Right lung (tissue), 5 donors: ENCODE measurements around the gene CLIC4. TPM values are rescaled to one million over a fixed set of nuclear protein-coding genes. Genes with fewer than 3 reads are reported as not detected.

Experiments
- polyA plus RNA-seq, 5 donors: library from polyadenylated mRNA; unstranded; fragments of 120-200 nt; gene quantifications; one replicate each; pipeline versions ENCODE4 v1.2.1 to v1.2.3, GENCODE V29; 2013; ENCODE audit warnings: inconsistent platforms in 1 of 5, low replicate concordance in 1 of 5; ENCODE audit not compliant: insufficient read length in 5 of 5, insufficient read depth in 1 of 5

The CLIC4 gene
- polyA plus RNA-seq, 5 donors: 196 to 288 (median 236) TPM

Other genes starting within 250 kb of the CLIC4 start
- 10 to 100 TPM in 1 of 5 donors, 1 to 10 TPM in 4; 7.6 to 10.5 (median 8.5) TPM for gene RCAN3, start 242.6 kb upstream of the CLIC4 start, polyA plus RNA-seq
- 1 to 10 TPM; 3.2 to 5.5 (median 4.5) TPM for gene NCMAP, start 189.4 kb upstream of the CLIC4 start, polyA plus RNA-seq
- 100 to 1,000 TPM; 140 to 205 (median 183) TPM for gene SRRM1, start 102.1 kb upstream of the CLIC4 start, polyA plus RNA-seq
- 1 to 10 TPM in 4 of 5 donors, under 1 TPM in 1; 0.83 to 1.9 (median 1.5) TPM for gene RUNX3, start 184.8 kb downstream of the CLIC4 start, polyA plus RNA-seq